Naive thymus-derived CD4-positive, alpha-beta T cell (primary cell): ENCODE data around the gene DLG2. TPM values are rescaled to one million over a fixed set of nuclear protein-coding genes. Genes with fewer than 3 reads are reported as not detected.

Source experiments
- ATAC-seq: fragments of 150-1000 bp; cut with Tn5 transposase; 2 replicates; pipeline ENCODE4 v1.10.0; 2021; ENCODE audit warnings: mild to moderate bottlenecking, moderate library complexity
- CTCF ChIA-PET: fragments of 350-600 bp; sonication (Branson Sonifier 250); formaldehyde crosslinking; loops from one replicate; lab custom pipeline; 2021; ENCODE audit warnings: antibody characterized with exemption; lab: Charles Lee
- POLR2A ChIA-PET: fragments of 350-600 bp; sonication (Branson Sonifier 250); formaldehyde crosslinking; loops from one replicate; lab custom pipeline; 2021; ENCODE audit warnings: antibody characterized with exemption, inconsistent platforms; lab: Charles Lee
- DNase-seq, 9 donors: peaks; one replicate each; pipeline versions ENCODE4 v3.0.0 to v3.0.0-alpha.2; 2020 to 2022; ENCODE audit warnings: mixed read lengths in 1 of 9
- H3K27ac ChIP-seq: one replicate; pipeline ENCODE4 v1.7.0; 2013; ENCODE audit warnings: mild to moderate bottlenecking, low read depth, low read length, moderate library complexity
- H3K27me3 ChIP-seq, 2 donors: one replicate each; pipeline ENCODE4 v1.7.0; 2013; ENCODE audit warnings: low read length in 2 of 2, mild to moderate bottlenecking in 2 of 2, moderate library complexity in 2 of 2; ENCODE audit not compliant: control insufficient read depth in 2 of 2, insufficient read depth in 2 of 2
- H3K36me3 ChIP-seq, 3 experiments: 1 replicate in 2 of 3; 2 replicates in 1 of 3; pipeline ENCODE4 v1.7.0; 2013; ENCODE audit warnings: low read length in 3 of 3, mild to moderate bottlenecking in 3 of 3, moderate library complexity in 1 of 3; ENCODE audit not compliant: insufficient read depth in 3 of 3, control insufficient read depth in 2 of 3
- H3K4me1 ChIP-seq, 2 donors: one replicate each; pipeline ENCODE4 v1.7.0; 2013; ENCODE audit warnings: low read length in 2 of 2, mild to moderate bottlenecking in 2 of 2, moderate library complexity in 1 of 2; ENCODE audit not compliant: control insufficient read depth in 2 of 2, insufficient read depth in 2 of 2
- H3K4me3 ChIP-seq: 2 replicates; pipeline ENCODE4 v1.7.0; 2013; ENCODE audit warnings: mild to moderate bottlenecking, low read length
- H3K9me3 ChIP-seq, 3 experiments: 1 replicate in 2 of 3; 2 replicates in 1 of 3; pipeline ENCODE4 v1.7.0; 2013; ENCODE audit warnings: low read length in 3 of 3; ENCODE audit not compliant: control insufficient read depth in 2 of 3
- H3K27ac Mint-ChIP-seq, 9 donors: one replicate each; pipeline ENCODE4 v1.8.0; 2020 to 2022; ENCODE audit warnings: mixed read lengths in 9 of 9, mild to moderate bottlenecking in 8 of 9, moderate library complexity in 5 of 9, inconsistent platforms in 2 of 9
- H3K27me3 Mint-ChIP-seq, 5 donors: one replicate each; pipeline ENCODE4 v1.8.0; 2021 to 2022; ENCODE audit warnings: mixed read lengths in 5 of 5, mild to moderate bottlenecking in 1 of 5
- H3K36me3 Mint-ChIP-seq, 5 donors: one replicate each; pipeline ENCODE4 v1.8.0; 2020 to 2022; ENCODE audit warnings: mixed read lengths in 5 of 5, mild to moderate bottlenecking in 3 of 5, inconsistent platforms in 1 of 5
- H3K4me1 Mint-ChIP-seq, 7 donors: one replicate each; pipeline ENCODE4 v1.8.0; 2020 to 2022; ENCODE audit warnings: mixed read lengths in 7 of 7, mild to moderate bottlenecking in 3 of 7, inconsistent platforms in 1 of 7
- H3K4me3 Mint-ChIP-seq, 10 donors: one replicate each; pipeline ENCODE4 v1.8.0; 2020 to 2022; ENCODE audit warnings: mild to moderate bottlenecking in 10 of 10, mixed read lengths in 10 of 10, moderate library complexity in 6 of 10, inconsistent platforms in 2 of 10
- H3K9me3 Mint-ChIP-seq, 11 donors: one replicate each; pipeline ENCODE4 v1.8.0; 2020 to 2022; ENCODE audit warnings: mixed read lengths in 11 of 11, mild to moderate bottlenecking in 4 of 11, inconsistent platforms in 1 of 11, moderate library complexity in 1 of 11
- intact Hi-C, 2 donors: fragments of 100-400 bp; cut with micrococcal nuclease; formaldehyde crosslinking; loops; one replicate each; pipeline ENCODE4 v1.15.1; 2023
- polyA plus RNA-seq, 2 donors: library from polyadenylated mRNA; unstranded; fragments of 300-500 nt; fragmentation: Illumina TruSeq; gene quantifications; one replicate each; pipeline ENCODE4 v1.2.3, GENCODE V29; 2021
- total RNA-seq, 6 experiments: library from RNA in 5 of 6; stranded (reverse) in 5 of 6; gene quantifications; 1 replicate in 5 of 6; 2 replicates in 1 of 6; pipeline ENCODE4 v1.2.3 and lab custom pipeline; 2021 to 2026

Gene DLG2
- total and polyA plus RNA-seq, 7 experiments from 2014 or later: 0.64 to 6.1 (median 3.7) TPM

DNA sequence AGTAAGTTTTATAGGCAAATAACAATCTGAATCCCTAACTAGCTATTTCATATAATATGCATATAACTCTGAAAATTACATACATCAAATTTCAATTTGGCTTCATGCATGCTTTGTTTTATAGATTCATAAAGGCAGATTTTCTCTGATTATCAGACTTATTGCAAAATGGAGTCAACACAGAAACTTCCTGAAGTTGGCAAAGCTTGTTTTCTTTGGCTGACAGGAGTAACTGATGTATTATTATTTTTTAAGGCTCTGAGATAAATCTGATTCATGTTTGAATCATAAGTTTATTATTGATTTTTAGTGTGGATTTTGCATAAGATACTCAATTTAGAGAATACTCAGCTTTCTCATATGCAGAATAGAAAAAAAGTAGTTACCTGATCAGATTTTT lies 1984.6 kb downstream of the DLG2 start:
- Mint-ChIP-seq H3K4me3 (no peak overlapping the region), H3K27ac (no peak overlapping the region), H3K4me1 (peaks cover 0 to 1% (median 0%) of the 10 kb centered on the region in 7 donors), H3K36me3 (no peaks in the 10 kb centered on the region), H3K27me3 (peaks cover 0 to 20% (median 7%) of the 10 kb centered on the region in 5 donors), H3K9me3 (peaks cover 0 to 4% (median 0%) of the 10 kb centered on the region in 11 donors)
- no peak overlapping the region for H3K4me3 ChIP-seq
- intact Hi-C loops: no loop called here
- ChIA-PET POLR2A (no interaction called here), CTCF (no interaction called here)
- no peaks in the 10 kb centered on the region for H3K4me1 ChIP-seq
- H3K36me3 ChIP-seq: no peaks in the 10 kb centered on the region
- ATAC-seq (no peak), DNase-seq (no peak)
- no peaks in the 10 kb centered on the region for H3K27me3 ChIP-seq
- no peak overlapping the region for H3K27ac ChIP-seq
- no peaks in the 10 kb centered on the region for H3K9me3 ChIP-seq

DNA sequence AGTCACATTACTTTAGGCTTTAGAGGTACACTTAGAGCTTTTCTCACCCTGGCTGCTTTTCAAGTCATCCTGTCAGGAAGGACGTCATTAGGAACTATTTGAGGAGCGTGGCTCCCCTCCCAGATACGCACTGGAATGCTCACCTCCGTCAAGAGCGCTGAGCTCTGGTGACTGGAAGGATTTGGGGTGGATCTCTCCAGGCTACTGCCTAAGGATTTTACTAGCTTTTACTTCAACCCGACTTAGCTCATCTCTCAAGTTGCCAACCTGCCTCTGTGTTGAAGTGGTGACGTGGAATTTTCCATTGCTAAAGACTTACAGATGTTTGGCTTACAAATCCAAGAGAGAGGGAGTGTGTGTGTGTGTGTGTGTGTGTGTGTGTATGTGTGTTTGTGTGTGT lies 1985.6 kb downstream of the DLG2 start:
- Histone ChIP-seq H3K36me3 (no peaks in the 10 kb centered on the region), H3K27me3 (no peaks in the 10 kb centered on the region), H3K27ac (no peak overlapping the region), H3K4me3 (no peak overlapping the region), H3K4me1 (no peaks in the 10 kb centered on the region), H3K9me3 (no peaks in the 10 kb centered on the region)
- Mint-ChIP-seq H3K4me1 (peaks cover 0 to 1% (median 0%) of the 10 kb centered on the region in 7 donors), H3K27ac (no peak overlapping the region), H3K9me3 (peaks cover 0 to 4% (median 0%) of the 10 kb centered on the region in 11 donors), H3K36me3 (no peaks in the 10 kb centered on the region), H3K27me3 (peaks cover 0 to 16% (median 3%) of the 10 kb centered on the region in 5 donors), H3K4me3 (no peak overlapping the region)
- POLR2A ChIA-PET: no interaction called here
- DNase-seq (no peak), ATAC-seq (no peak)
- intact Hi-C loops: no loop called here
- CTCF ChIA-PET: no interaction called here

DNA sequence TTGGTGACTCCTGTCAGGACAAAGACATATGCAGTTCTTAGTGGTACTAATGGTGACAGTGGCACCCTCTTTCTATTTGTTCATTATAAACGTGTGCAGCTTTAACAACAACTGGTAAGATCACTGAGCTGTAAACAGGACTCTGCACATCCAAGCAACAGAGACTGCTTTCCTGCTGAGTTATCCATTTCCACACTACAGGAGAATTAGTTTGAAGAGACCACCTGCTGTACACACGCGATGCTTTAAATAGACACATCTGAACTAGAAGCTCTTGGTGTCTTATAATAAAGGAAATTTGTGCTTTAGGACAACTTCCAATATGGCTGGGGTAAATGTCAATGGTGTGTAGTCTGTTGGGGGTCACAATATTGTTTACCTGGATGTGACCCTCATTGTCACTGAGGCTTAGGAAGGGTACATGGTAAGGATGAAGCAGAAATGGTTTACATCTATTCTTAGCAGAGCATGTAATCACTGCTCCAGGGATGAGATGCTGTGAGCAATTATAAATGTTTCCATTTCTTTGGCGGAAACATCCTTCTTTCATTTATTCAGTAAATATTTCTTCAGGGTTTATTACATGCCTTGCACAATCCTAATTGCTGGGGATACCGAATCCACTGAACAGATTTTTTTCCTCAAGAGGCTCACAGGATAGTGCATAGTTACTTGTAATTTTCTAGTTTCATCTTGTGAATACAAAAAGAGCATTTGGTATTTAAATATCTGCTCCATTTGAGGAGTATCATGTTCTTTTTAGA lies 1987.0 kb downstream of the DLG2 start:
- Mint-ChIP-seq H3K4me1 (no peaks in the 10 kb centered on the region), H3K27ac (no peak overlapping the region)
- POLR2A ChIA-PET: no interaction called here

DNA sequence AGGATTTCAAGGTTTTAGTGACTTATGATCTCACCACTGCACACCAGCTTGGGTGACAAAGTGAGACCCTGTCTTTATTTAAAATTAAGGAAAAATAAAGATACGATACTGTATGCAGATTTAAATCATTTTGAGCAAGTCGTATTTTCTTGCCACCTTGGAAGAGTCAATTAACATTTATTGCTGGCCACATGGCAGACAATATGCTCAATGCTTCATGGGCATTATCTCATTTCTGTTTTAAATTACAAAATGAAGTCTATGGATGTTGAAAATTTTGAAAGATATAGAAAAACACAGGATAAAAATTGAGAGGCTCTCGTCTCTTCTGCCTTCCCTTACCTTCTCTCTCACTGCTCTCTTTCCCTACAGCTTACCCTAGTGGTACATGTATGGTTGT lies 1992.0 kb downstream of the DLG2 start:
- Histone ChIP-seq H3K36me3 (no peaks in the 10 kb centered on the region), H3K4me3 (no peak overlapping the region), H3K9me3 (no peaks in the 10 kb centered on the region), H3K27ac (no peak overlapping the region), H3K27me3 (no peaks in the 10 kb centered on the region), H3K4me1 (no peaks in the 10 kb centered on the region)
- peaks cover 0 to 23% (median 4%) of the 10 kb centered on the region in 5 donors for H3K27me3 Mint-ChIP-seq
- H3K9me3 Mint-ChIP-seq: peaks cover 0 to 2% (median 0%) of the 10 kb centered on the region in 11 donors
- intact Hi-C loops: no loop called here
- no peaks in the 10 kb centered on the region for H3K36me3 Mint-ChIP-seq
- H3K27ac Mint-ChIP-seq: no peak overlapping the region
- no peaks in the 10 kb centered on the region for H3K4me1 Mint-ChIP-seq
- H3K4me3 Mint-ChIP-seq: no peak overlapping the region
- ATAC-seq: no peak
- ChIA-PET CTCF (no interaction called here), POLR2A (no interaction called here)
- DNase-seq: no peak

More for the DNA sequence above, 1987.0 kb downstream of the DLG2 start:
- Mint-ChIP-seq H3K27me3 (peaks cover 0 to 21% (median 4%) of the 10 kb centered on the region in 5 donors), H3K36me3 (no peaks in the 10 kb centered on the region), H3K9me3 (peaks cover 0 to 4% (median 0%) of the 10 kb centered on the region in 11 donors), H3K4me3 (no peak overlapping the region)
- no peak overlapping the region for H3K4me3 ChIP-seq
- ATAC-seq (no peak), DNase-seq (no peak)
- no peaks in the 10 kb centered on the region for H3K4me1 ChIP-seq
- no peaks in the 10 kb centered on the region for H3K36me3 ChIP-seq
- CTCF ChIA-PET: no interaction called here
- H3K27me3 ChIP-seq: no peaks in the 10 kb centered on the region
- H3K27ac ChIP-seq: no peak overlapping the region
- H3K9me3 ChIP-seq: no peaks in the 10 kb centered on the region
- intact Hi-C loops: no loop called here

DNA sequence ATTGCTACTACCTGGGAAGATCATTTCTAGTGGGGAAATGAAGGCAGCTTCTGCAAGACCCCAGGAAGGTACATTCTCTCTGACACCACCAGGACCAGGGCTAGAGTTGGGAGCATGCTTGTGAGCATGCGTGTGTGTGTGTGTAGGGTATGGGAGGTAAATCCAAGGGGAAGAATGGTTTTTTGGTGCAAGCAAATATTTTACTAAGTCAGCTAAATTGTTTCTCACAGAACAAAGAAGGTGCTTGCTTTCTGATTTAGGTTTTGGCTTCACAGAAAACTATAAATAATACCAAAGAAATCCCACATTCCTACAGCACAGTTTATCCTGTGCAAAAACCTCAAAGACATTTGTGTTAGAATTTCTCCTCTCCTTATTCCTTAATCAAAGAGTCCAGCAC lies 1996.9 kb downstream of the DLG2 start:
- intact Hi-C loops: no loop called here
- POLR2A ChIA-PET: no interaction called here
- CTCF ChIA-PET: no interaction called here

DNA sequence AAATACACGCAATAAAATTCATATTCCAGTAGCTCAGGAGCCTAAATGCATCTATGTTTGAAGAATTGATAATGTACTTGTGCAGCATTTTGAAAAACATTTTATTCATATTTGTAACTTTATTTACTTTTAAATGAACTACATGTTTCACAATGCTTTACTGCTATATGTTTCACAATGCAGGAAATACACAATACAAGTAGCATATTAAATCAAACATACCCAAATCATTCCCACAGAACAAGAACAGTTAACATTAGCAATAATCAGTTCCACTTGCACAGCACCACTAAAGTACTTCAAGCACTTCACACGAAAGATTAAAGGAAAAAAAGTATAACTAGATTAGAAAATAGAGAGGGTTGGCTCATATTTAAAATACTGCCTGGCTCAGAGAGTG lies 1997.4 kb downstream of the DLG2 start:
- H3K4me1 Mint-ChIP-seq: no peaks in the 10 kb centered on the region
- intact Hi-C loops: no loop called here
- Histone ChIP-seq H3K27ac (no peak overlapping the region), H3K4me1 (no peaks in the 10 kb centered on the region), H3K9me3 (no peaks in the 10 kb centered on the region), H3K36me3 (no peaks in the 10 kb centered on the region), H3K27me3 (no peaks in the 10 kb centered on the region), H3K4me3 (no peak overlapping the region)
- no peak overlapping the region for H3K27ac Mint-ChIP-seq
- peaks cover 0 to 15% (median 5%) of the 10 kb centered on the region in 5 donors for H3K27me3 Mint-ChIP-seq
- H3K4me3 Mint-ChIP-seq: no peak overlapping the region
- ChIA-PET CTCF (no interaction called here), POLR2A (no interaction called here)
- peaks cover 0 to 3% (median 0%) of the 10 kb centered on the region in 11 donors for H3K9me3 Mint-ChIP-seq
- no peak for DNase-seq
- no peaks in the 10 kb centered on the region for H3K36me3 Mint-ChIP-seq
- no peak for ATAC-seq

More for the DNA sequence above, 1996.9 kb downstream of the DLG2 start:
- Mint-ChIP-seq H3K36me3 (no peaks in the 10 kb centered on the region), H3K27me3 (peaks cover 0 to 16% (median 5%) of the 10 kb centered on the region in 5 donors), H3K4me1 (no peaks in the 10 kb centered on the region), H3K9me3 (peaks cover 0 to 3% (median 0%) of the 10 kb centered on the region in 11 donors), H3K27ac (no peak overlapping the region), H3K4me3 (no peak overlapping the region)
- no peaks in the 10 kb centered on the region for H3K36me3 ChIP-seq
- H3K4me3 ChIP-seq: no peak overlapping the region
- no peaks in the 10 kb centered on the region for H3K27me3 ChIP-seq
- no peaks in the 10 kb centered on the region for H3K4me1 ChIP-seq
- no peaks in the 10 kb centered on the region for H3K9me3 ChIP-seq
- ATAC-seq (no peak), DNase-seq (no peak)
- H3K27ac ChIP-seq: no peak overlapping the region
